Measurements from ENCODE around the gene CYP2A6.
"Not testable (repeated sequence)": the region's sequence is repeated elsewhere in the genome, so short reads cannot be mapped to it uniquely, and the experiment has no call there.

Gene CYP2A6

GRCh38 chr19:40824916-40825315 lies 25.3 kb downstream of the CYP2A6 start:
- not testable (repeated sequence) for H3K9ac ChIP-seq (ENCODE audit: low read length); H3K4me3 ChIP-seq (ENCODE audit: low read length); H3K4me1 ChIP-seq (ENCODE audit: control insufficient read depth, insufficient read depth, low read length); H3K27me3 ChIP-seq (ENCODE audit: control insufficient read depth, insufficient read depth, low read length); H3K27ac ChIP-seq (ENCODE audit: low read depth, low read length)
- peaks cover 10% of the 10 kb centered on the region for H3K36me3 ChIP-seq (ENCODE audit: control insufficient read depth, insufficient read depth, low read length)

- H3K27me3 ChIP-seq (ENCODE audit: control insufficient read depth, insufficient read depth, low read length); H3K9ac ChIP-seq (ENCODE audit: low read length); H3K4me3 ChIP-seq (ENCODE audit: low read length); H3K4me1 ChIP-seq (ENCODE audit: control insufficient read depth, insufficient read depth, low read length): not testable (repeated sequence)
- peak overlapping the region; percentile 48 for H3K27ac ChIP-seq (ENCODE audit: low read depth, low read length)
- H3K36me3 ChIP-seq (ENCODE audit: control insufficient read depth, insufficient read depth, low read length), result peaks cover 10% of the 10 kb centered on the region
Observed at GRCh38 chr19:40822704-40823553, 27.3 kb downstream of the CYP2A6 start.

GRCh38 chr19:40822161-40822560 lies 28.1 kb downstream of the CYP2A6 start:
- Histone ChIP-seq H3K9ac (ENCODE audit: low read length) (no peak overlapping the region), H3K4me1 (ENCODE audit: control insufficient read depth, insufficient read depth, low read length) (peaks cover 8% of the 10 kb centered on the region)

GRCh38 chr19:40819479-40820234 lies 30.6 kb downstream of the CYP2A6 start:
- H3K9ac ChIP-seq (ENCODE audit: low read length); H3K27me3 ChIP-seq (ENCODE audit: control insufficient read depth, insufficient read depth, low read length); H3K4me3 ChIP-seq (ENCODE audit: low read length); H3K36me3 ChIP-seq (ENCODE audit: control insufficient read depth, insufficient read depth, low read length); H3K27ac ChIP-seq (ENCODE audit: low read depth, low read length); H3K4me1 ChIP-seq (ENCODE audit: control insufficient read depth, insufficient read depth, low read length): not testable (repeated sequence)

More at GRCh38 chr19:40822161-40822560, 28.1 kb downstream of the CYP2A6 start:
- Histone ChIP-seq H3K27me3 (ENCODE audit: control insufficient read depth, insufficient read depth, low read length) (no peaks in the 10 kb centered on the region), H3K4me3 (ENCODE audit: low read length) (no peak overlapping the region), H3K36me3 (ENCODE audit: control insufficient read depth, insufficient read depth, low read length) (peaks cover 7% of the 10 kb centered on the region), H3K27ac (ENCODE audit: low read depth, low read length) (peak overlapping the region; percentile 48)

GRCh38 chr19:40818480-40819399 lies 31.5 kb downstream of the CYP2A6 start:
- peak overlapping the region; percentile 73 for H3K27ac ChIP-seq (ENCODE audit: low read depth, low read length)
- H3K36me3 ChIP-seq (ENCODE audit: control insufficient read depth, insufficient read depth, low read length); H3K27me3 ChIP-seq (ENCODE audit: control insufficient read depth, insufficient read depth, low read length); H3K4me1 ChIP-seq (ENCODE audit: control insufficient read depth, insufficient read depth, low read length): not testable (repeated sequence)
- H3K4me3 ChIP-seq (ENCODE audit: low read length), result peak overlapping the region; percentile 74
- peak overlapping the region; percentile 56 for H3K9ac ChIP-seq (ENCODE audit: low read length)

- H3K4me3 ChIP-seq (ENCODE audit: low read length), result no peak overlapping the region
- H3K27me3 ChIP-seq (ENCODE audit: control insufficient read depth, insufficient read depth, low read length), result no peaks in the 10 kb centered on the region
- H3K27ac ChIP-seq (ENCODE audit: low read depth, low read length), result no peak overlapping the region
- peaks cover 18% of the 10 kb centered on the region for H3K4me1 ChIP-seq (ENCODE audit: control insufficient read depth, insufficient read depth, low read length)
- no peak overlapping the region for H3K9ac ChIP-seq (ENCODE audit: low read length)
- no peaks in the 10 kb centered on the region for H3K36me3 ChIP-seq (ENCODE audit: control insufficient read depth, insufficient read depth, low read length)
Observed at GRCh38 chr19:40815223-40815622, 35.0 kb downstream of the CYP2A6 start.

- no peaks in the 10 kb centered on the region for H3K27me3 ChIP-seq (ENCODE audit: control insufficient read depth, insufficient read depth, low read length)
Observed at GRCh38 chr19:40813182-40813581, 37.1 kb downstream of the CYP2A6 start.

GRCh38 chr19:40812571-40812970 lies 37.7 kb downstream of the CYP2A6 start:
- H3K9ac ChIP-seq (ENCODE audit: low read length), result not testable (repeated sequence)
- peaks cover 14% of the 10 kb centered on the region for H3K4me1 ChIP-seq (ENCODE audit: control insufficient read depth, insufficient read depth, low read length)

More at GRCh38 chr19:40813182-40813581, 37.1 kb downstream of the CYP2A6 start:
- no peak overlapping the region for H3K9ac ChIP-seq (ENCODE audit: low read length)
- H3K4me1 ChIP-seq (ENCODE audit: control insufficient read depth, insufficient read depth, low read length), result peaks cover 16% of the 10 kb centered on the region
- peaks cover 3% of the 10 kb centered on the region for H3K36me3 ChIP-seq (ENCODE audit: control insufficient read depth, insufficient read depth, low read length)
- H3K27ac ChIP-seq (ENCODE audit: low read depth, low read length), result peak overlapping the region; percentile 22
- H3K4me3 ChIP-seq (ENCODE audit: low read length), result no peak overlapping the region

GRCh38 chr19:40811478-40812341 lies 38.5 kb downstream of the CYP2A6 start:
- H3K9ac ChIP-seq (ENCODE audit: low read length), result no peak overlapping the region
- peak overlapping the region; percentile 57 for H3K27ac ChIP-seq (ENCODE audit: low read depth, low read length)
- H3K4me3 ChIP-seq (ENCODE audit: low read length), result peak overlapping the region; percentile 41
- H3K36me3 ChIP-seq (ENCODE audit: control insufficient read depth, insufficient read depth, low read length), result peaks cover 10% of the 10 kb centered on the region
- no peaks in the 10 kb centered on the region for H3K27me3 ChIP-seq (ENCODE audit: control insufficient read depth, insufficient read depth, low read length)
- peaks cover 14% of the 10 kb centered on the region for H3K4me1 ChIP-seq (ENCODE audit: control insufficient read depth, insufficient read depth, low read length)

More at GRCh38 chr19:40812571-40812970, 37.7 kb downstream of the CYP2A6 start:
- H3K27ac ChIP-seq (ENCODE audit: low read depth, low read length); H3K36me3 ChIP-seq (ENCODE audit: control insufficient read depth, insufficient read depth, low read length); H3K4me3 ChIP-seq (ENCODE audit: low read length); H3K27me3 ChIP-seq (ENCODE audit: control insufficient read depth, insufficient read depth, low read length): not testable (repeated sequence)

- H3K27me3 ChIP-seq (ENCODE audit: control insufficient read depth, insufficient read depth, low read length), result not testable (repeated sequence)
Observed at GRCh38 chr19:40810649-40811408, 39.4 kb downstream of the CYP2A6 start.

GRCh38 chr19:40810160-40810559 lies 40.1 kb downstream of the CYP2A6 start:
- Histone ChIP-seq H3K27ac (ENCODE audit: low read depth, low read length) (peak overlapping the region; percentile 61), H3K27me3 (ENCODE audit: control insufficient read depth, insufficient read depth, low read length) (no peaks in the 10 kb centered on the region), H3K9ac (ENCODE audit: low read length) (no peak overlapping the region), H3K36me3 (ENCODE audit: control insufficient read depth, insufficient read depth, low read length) (peaks cover 10% of the 10 kb centered on the region), H3K4me1 (ENCODE audit: control insufficient read depth, insufficient read depth, low read length) (peaks cover 15% of the 10 kb centered on the region), H3K4me3 (ENCODE audit: low read length) (peak overlapping the region; percentile 59)

More at GRCh38 chr19:40810649-40811408, 39.4 kb downstream of the CYP2A6 start:
- Histone ChIP-seq H3K27ac (ENCODE audit: low read depth, low read length) (peak overlapping the region; percentile 57), H3K4me1 (ENCODE audit: control insufficient read depth, insufficient read depth, low read length) (peaks cover 14% of the 10 kb centered on the region), H3K4me3 (ENCODE audit: low read length) (peak overlapping the region; percentile 59)
- not testable (repeated sequence) for H3K9ac ChIP-seq (ENCODE audit: low read length); H3K36me3 ChIP-seq (ENCODE audit: control insufficient read depth, insufficient read depth, low read length)
